ENCODE results near the gene EPAS1.

GRCh38 chr2:46305187-46305586 lies 8.0 kb downstream of the EPAS1 start:
- TF ChIP-seq CTCF (IDR thresholded peaks at IDR 0.05; ENCODE audit: insufficient read depth, low read length), result no peak
- TF ChIP-seq POLR2AphosphoS5 (IDR thresholded peaks at IDR 0.05; ENCODE audit: low read depth), result no peak
- no peak for TF ChIP-seq REST (IDR thresholded peaks at IDR 0.05; ENCODE audit: insufficient replicate concordance, low read depth)
- TF ChIP-seq GABPA (IDR thresholded peaks at IDR 0.05; ENCODE audit: low read depth), result no peak

All from HL-60 (cell line).